Measurements from ENCODE around the gene DSN1.

The DSN1 gene

DNA sequence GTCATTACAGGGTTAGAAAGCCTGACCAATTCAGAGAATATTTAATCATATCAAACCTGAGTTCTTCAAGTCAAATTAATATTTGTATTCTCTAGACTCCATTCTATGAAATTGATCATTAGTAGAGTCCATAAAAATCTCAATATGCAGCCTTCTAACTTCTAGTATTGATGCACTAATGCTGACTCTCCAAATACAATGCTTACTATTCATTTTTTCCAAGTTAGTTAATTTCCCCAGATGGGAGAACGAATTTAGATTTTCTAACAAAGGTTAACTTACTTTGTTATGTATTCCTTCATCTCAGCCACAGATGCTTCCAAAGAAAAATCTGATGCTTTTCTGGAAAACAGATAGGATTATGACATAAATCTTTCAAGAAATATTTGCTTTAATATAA is 15.3 kb downstream of the DSN1 start:
- DNase-seq (ENCODE audit: extremely low read depth in 1 of 2, low read depth in 1 of 2), result no peak

DNA sequence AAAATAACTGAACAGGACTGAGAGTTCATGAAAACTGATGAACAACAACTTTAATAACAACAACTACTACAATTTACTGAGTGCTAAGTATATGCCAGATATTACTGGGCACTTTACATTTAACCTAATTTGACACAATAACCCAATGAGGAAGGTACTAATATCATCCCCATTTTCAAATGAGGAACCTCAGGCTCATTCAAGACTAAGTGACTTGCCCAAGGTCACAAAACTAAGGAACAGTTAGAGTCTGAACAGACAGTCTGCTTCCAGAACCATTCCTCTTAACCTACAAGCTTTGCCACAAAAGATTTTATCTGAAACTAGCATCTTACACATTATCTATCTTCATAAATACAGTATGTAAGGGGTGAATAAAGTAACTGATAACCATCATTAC is 17.1 kb downstream of the DSN1 start:
- no peak for DNase-seq (ENCODE audit: extremely low read depth in 1 of 2, low read depth in 1 of 2)

DNA sequence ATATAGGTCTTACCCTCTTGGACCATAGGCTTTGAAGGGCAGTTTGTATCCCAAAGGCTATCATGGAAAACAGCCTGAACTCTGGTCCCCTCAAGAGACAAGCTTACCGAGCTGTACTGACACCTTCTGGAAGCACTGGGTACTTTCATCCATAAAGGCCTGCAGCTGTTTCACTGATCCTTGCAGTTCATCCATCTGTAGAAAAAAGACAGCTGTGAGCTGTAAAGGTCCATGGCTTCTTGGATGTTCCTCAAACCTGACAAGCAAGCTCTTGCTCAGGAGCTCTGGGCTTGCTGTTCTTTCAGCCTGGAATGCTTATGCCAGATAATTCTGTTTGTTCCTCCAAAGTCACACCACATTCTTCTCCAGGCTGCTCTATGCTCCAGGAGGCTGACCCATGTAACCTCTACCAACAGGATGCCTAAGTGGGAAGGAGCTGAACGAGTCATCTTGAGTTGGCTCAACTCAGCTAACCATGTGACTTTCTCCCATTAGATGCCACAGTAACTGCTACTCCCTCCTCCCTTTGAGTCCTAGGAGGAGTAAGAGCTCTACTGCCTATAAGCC is 18.8 kb downstream of the DSN1 start:
- DNase-seq (ENCODE audit: extremely low read depth in 1 of 2, low read depth in 1 of 2), result no peak

DNA sequence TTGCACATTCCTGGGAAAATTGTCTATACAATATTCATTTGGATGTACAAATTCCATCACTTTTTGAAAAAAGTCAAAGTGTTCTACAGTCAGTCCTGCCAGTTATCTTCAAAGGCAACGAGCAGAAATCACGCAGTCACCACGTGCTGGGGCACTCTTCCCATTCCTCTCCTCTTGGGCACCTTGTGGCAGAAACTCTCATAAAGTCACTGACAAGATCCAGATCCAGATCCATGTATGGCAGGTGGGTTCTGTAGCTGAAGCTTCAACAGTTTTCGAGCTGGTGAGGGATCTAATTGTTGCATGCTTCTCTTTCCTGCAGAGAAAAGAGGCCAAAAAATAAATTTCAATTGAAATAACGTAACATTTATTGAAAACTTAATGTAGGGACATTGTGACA is 21.0 kb downstream of the DSN1 start:
- no peak for DNase-seq (ENCODE audit: extremely low read depth in 1 of 2, low read depth in 1 of 2)

DNA sequence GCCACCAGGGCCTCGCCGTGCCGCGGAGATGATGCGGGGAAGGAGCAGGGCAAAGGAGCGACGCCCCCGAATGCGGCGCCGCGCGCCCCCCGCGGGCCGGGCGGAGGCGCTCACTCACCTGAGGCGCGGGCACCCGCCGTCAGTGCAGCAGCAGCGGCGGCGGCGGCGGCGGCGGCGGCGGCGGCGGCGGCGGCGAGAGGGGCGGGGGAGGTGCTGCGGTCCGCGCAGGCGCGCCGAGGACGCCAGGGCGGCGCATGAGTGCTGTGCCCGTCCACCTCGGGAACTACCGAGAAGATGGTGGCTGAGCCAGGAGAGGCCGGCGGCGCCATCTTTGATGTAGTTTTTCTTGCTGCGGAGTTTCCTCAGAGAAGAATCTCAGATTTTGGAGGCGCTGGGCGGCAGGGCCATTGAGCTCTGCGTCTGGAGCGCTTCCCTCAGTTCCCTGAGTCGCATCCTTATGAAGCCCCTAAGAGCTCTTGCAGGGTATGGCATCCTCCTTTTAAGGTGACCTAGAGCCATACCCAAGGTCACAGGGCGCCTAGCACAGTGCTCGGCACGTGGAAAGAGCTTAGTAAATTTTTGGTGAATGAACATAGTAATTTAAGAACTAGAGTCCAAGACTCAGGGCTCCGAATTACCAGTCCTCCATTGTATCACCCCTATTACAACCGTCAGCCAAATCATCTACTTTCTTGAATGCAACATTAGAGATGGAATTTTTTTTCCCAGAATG is 27.5 kb downstream of the DSN1 start, which contains the start of gene NDRG3:
Gene NDRG3 (minus strand): TSS at position 164 of the 733 bp plus-strand sequence. CDS start 24,355 bp downstream, outside the sequence.
- peak; percentile 76 to 85 for DNase-seq (ENCODE audit: extremely low read depth in 1 of 2, low read depth in 1 of 2)

DNA sequence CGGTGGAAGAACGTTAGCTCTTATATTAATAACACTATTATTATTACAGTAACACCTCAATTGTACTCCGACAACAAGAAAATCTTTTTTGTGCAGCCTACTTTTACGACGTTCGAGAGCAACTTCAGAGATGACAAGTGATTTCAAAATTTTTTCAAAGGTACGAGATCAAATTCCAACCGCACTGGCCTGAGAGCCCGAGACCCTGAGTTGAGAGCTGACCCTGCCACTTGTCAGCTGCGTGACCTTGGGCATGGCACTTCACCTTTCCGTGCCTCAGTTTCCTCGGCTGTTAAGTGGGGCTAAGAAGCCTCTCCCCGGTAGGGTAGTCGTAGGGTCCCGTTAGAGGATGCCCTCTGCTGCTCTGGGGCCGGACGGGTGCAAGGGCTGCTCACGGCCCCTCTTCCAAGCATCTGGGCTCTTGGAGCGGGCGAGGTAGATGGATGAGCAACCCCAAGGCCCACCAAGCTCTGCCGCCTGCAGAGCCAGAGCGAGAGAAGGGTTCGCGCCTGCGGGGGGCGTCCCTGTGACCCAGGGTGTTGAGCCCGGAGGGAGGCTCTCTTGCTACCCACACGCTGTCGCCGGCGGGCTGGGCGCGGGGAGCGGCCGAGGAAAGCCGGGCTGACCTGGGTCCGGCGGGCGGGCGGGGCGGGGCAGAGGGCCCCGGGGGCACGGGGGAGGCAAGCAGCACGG is 28.2 kb downstream of the DSN1 start:
- peak in 1 of 2 donors; percentile 19 for DNase-seq (ENCODE audit: extremely low read depth in 1 of 2, low read depth in 1 of 2)

DNA sequence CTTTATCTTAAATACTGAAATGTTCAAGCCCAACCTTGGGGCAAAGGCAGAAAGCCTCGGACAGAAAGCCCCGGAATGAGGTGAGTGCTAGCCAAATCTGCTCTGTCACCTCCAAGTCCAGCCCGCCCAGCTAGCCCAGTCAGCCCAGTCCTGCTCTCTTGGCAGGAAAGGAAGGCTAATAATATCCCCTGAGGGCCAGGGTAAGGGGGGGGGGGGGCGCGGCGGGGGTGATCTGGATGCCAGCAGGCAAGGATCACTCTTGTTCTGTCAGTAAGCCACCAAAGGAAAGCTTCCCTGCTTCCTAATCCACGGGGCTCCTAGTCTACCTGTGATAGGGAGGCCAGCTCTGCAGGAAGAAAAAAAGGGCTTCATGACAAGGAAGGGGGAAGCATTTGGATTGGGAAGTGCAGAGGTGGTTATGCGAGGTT is 28.8 kb downstream of the DSN1 start:
- no peak for DNase-seq (ENCODE audit: extremely low read depth in 1 of 2, low read depth in 1 of 2)

DNA sequence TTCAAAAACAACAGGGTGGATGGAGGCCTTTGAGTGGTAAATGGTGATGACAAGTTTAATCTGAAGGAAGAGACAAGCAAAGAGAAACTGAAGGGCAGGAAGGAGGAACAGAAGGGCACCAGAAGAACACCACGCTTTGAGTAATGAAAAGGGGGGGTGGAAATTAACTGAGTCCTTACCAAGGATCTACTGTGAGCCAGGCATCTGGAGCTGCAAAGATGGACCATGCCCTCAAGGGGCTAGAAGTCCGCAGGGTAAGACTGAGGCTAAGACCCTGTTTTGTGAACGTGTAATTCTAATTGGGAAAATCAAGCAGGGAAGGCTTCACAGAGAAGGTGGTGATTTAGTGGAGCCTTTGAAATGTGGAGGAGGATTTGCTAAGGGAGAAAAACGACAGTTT is 29.3 kb downstream of the DSN1 start:
- DNase-seq (ENCODE audit: extremely low read depth in 1 of 2, low read depth in 1 of 2), result no peak

DNA sequence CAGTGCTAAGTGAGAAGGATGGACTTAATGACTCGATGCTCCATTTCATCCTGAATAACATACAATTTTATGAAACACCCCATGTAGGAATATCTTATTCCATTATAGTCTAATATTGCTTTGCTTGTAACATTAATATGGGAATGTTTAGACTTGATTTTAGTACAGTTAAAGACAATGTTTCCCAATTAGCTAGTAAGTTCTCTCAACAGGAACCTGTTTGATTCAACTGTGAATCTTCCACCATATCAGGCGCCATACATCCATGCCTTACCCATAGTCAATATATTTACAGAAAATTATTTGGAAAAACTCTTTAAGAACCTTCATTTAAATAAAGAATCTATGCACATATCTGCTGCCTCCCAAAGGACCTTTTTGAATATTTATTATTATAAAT is 31.0 kb downstream of the DSN1 start:
- no peak for DNase-seq (ENCODE audit: extremely low read depth in 1 of 2, low read depth in 1 of 2)

DNA sequence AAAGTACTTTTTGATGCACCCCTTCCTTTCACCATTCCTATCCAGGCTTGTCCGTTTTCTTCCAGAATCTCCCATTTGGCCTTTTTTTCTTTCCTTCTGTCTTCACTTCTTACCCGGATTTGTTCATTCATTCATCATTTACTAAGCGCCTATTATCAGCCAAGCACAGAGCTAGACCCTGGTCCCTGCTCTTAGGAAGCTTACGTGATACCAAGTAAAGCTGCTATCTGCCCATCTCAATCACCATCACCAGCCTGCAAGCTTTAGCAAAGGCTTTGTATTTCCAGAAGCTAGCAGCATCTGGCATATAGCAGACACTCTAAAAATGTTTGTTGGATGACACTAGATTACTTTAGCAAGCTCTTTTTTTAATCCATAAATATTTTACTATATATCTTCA is 32.5 kb downstream of the DSN1 start:
- no peak for DNase-seq (ENCODE audit: extremely low read depth in 1 of 2, low read depth in 1 of 2)

DNA sequence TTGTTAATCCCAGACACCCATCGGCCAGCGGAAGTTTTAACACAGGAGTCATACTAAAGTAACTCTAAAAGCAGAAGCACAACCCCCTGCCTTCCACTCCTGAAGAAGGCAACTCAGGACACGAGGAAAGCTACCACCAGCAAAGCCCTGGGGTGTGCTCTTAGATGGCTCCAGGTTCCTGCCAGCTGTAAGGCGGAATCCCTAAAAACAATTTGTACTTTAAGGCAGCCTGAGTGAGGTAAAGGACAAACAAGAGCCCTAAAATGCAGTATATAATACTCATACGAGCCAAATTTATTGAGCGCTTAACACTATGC is 36.4 kb downstream of the DSN1 start:
- no peak for DNase-seq (ENCODE audit: extremely low read depth in 1 of 2, low read depth in 1 of 2)

DNA sequence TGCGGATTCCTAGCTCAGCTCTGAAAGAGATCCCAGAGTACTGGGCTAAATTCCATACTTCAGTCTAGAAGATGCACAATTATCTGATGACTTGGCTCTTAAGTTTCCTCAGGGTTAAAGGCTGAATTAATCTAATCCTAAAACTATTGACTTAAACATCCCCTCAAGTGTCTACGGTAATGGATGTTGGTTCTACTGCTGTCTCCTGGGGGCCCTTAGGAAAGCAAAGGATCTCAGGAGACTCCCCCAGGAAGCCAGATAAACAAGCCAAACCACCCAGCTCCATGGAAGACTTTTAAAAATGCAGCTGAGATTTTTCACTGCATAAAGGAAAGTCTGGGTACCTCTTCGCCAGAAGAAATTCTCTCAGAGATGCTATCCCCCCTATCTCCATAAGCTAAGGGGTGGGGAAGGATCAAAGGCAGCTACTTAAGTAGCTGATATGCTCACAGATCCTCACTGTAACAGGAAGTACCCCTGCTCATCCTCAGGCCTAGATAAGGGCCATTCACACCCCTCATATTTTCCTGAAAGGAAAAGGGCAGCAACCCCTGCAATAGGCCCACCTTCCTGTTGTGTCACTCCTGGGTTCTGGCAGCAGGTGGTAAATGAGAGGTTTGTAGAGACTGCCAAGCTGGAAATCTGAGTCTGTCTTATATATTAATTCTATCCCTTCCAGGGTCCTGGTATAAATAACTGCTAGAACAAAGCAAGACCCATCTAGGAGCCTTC is 36.9 kb downstream of the DSN1 start:
- DNase-seq (ENCODE audit: extremely low read depth in 1 of 2, low read depth in 1 of 2), result no peak

DNA sequence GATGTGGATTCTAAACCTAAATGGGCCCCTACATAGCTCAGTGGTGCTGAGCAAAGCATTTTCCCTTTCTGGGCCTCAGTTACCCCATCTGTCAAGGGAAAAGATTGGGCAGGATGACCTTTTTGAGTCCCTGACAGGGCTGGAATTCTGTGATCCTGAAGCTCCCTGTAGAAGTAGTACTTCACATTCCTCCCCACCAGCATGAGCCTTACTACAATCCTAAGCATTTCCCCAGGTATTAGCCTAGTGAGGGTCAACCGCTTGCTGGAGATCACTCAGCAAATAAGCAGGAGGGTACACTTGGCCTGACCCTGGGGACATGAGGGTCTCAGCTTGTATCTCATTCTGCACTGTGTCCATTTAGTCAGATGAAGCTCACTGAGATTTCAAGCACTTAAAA is 41.1 kb downstream of the DSN1 start:
- DNase-seq (ENCODE audit: extremely low read depth in 1 of 2, low read depth in 1 of 2), result no peak

DNA sequence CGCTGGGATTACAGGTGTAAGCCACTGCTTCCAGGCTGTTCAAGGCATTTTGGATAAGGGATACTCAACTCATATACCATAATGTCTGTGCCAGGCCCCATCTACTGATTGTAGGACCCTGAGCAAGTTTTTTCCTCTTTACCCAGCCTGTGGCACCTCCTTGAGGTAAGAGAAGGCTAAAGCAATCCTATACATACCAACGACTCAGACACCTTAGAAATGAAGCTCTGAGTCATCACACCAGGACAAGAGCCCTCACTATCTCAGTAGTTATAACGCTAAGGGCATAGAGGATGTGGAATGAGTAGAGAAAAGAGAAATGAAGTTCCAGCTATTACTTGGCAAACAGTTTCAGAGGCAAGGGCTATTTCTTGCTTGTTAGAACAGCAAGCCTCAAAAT is 44.6 kb downstream of the DSN1 start:
- no peak for DNase-seq (ENCODE audit: extremely low read depth in 1 of 2, low read depth in 1 of 2)

DNA sequence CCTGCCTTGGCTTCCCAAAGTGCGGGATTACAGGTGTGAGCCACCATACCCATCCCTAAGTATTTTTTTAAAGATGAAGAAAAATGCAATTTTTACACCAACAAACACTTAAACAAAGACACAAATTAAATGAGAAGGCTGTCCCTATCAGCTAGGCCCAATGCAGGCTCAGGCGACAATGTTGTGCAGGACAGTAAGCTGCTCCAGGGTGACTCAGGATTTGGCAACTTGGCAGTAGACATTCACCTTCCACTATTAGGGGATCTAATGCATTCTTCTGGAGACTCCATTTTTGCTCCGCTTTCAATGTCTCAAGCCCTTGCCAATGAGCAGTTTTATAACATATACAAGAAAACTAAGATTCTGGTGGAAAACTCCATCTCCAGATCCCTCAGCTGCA is 47.4 kb downstream of the DSN1 start:
- no peak for DNase-seq (ENCODE audit: extremely low read depth in 1 of 2, low read depth in 1 of 2)

DNA sequence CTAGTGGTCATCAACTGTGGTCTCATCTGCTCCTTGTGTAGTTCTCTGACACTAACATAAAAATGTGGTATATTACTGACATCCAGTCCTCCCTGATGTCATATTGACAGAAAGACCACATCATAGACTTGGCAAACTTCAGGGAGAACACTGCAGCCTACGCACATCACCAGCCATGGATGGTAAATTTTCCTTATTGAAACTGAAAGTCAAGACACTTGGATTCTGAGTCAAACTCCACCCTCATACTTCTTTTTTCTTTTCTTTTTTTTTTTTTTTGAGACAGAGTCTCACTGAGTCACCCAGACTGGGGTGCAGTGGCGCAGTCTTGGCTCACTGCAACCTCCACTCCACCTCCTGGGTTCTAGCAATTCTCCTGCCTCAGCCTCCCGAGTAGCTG is 53.1 kb downstream of the DSN1 start:
- no peak for DNase-seq (ENCODE audit: extremely low read depth in 1 of 2, low read depth in 1 of 2)

DNA sequence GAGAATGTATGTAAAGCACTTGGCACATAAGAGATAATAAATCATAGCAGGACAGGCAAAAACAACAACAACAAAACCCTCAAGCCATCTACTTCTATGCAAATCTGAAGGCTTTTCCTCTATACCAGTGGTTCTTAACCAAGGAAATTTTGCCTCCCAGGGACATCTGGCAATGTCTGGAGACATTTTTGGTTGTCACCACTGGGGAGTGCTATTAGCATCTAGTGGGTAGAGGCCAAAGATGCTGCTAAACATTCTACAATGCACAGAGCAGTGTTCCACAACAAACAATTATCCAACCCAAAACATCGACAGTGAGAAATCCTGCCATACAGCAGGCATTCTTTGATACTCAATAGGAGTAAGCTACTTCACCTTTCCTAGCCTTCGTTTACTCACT is 55.9 kb downstream of the DSN1 start:
- no peak for DNase-seq (ENCODE audit: extremely low read depth in 1 of 2, low read depth in 1 of 2)

DNA sequence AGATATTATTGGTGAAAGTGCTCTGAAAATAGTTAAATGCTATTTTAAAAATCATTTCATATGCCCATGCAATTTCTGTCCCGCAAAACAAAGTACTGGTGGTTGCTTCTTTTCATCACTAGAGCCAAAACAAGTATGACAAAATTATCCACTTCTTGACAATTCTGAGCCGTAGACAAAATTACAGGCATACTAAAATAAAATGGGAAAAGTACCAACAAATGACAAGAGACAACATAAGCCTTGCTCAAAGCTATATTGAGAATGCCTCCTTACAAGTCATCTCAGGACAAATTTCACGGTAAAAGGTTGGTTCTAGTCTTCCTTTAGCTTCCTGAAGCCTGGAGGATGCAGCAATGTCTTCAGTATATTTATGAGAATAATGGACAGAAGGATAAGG is 56.5 kb downstream of the DSN1 start:
- DNase-seq (ENCODE audit: extremely low read depth in 1 of 2, low read depth in 1 of 2), result no peak

DNA sequence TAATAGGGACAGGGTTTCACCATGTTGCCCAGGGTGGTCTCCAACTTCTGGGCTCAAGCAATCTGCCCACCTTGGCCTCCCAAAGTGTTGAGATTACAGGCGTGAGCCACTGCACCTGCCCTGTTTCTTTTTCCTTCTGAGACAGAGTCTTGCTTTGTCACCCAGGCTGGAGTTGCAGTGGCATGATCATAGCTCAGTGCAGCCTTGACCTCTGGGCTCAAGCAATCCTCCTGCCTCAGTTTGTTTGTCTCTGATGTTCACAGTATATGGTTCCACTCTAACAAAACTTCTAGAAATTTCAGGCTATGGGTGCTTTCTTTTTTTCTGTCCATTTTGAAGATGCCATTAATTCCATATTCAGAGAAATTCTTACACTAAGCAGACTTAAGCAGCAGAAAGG is 60.8 kb downstream of the DSN1 start:
- DNase-seq (ENCODE audit: extremely low read depth in 1 of 2, low read depth in 1 of 2), result no peak

DNA sequence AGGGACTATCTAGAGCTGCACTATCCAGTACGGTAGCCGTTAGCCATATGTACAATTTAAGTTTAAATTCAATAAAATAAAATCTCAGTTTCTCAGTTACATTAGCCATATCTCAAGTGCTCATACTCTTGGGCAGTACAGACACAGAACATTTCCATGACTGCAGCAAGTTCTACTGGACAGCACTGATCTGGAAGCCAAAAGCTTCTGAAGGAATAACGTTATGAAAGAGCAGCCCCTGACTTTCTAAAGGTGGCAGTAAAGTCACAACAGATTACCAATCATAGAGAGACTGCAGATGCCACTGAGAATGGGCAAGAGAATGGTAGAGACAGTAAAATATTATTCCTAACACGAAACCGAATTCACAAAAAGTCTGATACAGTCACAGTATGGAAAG is 64.4 kb downstream of the DSN1 start:
- no peak for DNase-seq (ENCODE audit: extremely low read depth in 1 of 2, low read depth in 1 of 2)

DNA sequence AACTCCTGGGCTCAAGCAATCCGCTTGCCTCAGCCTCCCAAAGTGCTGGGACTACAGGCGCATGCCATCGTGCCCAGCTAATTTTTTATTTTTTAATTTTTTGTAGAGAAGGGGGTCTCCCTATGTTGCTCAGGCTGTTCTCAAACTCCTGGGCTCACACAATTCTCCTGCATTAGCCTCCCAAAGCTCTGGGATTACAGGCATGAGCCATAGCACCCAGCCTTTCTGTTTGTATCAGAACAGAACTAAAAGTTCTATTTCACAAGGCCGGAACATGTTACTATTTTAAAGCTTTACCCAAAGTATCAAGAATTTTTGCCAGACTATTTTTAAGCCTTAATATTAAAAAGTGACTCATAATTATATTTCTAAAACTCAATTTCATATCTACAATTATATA is 70.0 kb downstream of the DSN1 start:
- DNase-seq (ENCODE audit: extremely low read depth in 1 of 2, low read depth in 1 of 2), result no peak

Data from activated CD8-positive, alpha-beta memory T cell treated with anti-CD3 and anti-CD28 coated beads for 1 hour (primary cell).